Epithelial cell of esophagus (primary cell): Measurements from ENCODE around the gene EXOSC7.

Experiments
- DNase-seq: peaks from one replicate; pipeline ENCODE4 v3.0.0; 2010; ENCODE audit warnings: low read depth
- H3K4me3 ChIP-seq: 2 replicates; pipeline ENCODE4 v1.5.1; 2011; ENCODE audit warnings: mild to moderate bottlenecking, low read length, control low read depth
- CTCF ChIP-seq: IDR thresholded peaks from 2 replicates; pipeline ENCODE4 v1.5.1; 2011; ENCODE audit warnings: low read depth, mild to moderate bottlenecking, low read length, control low read depth, inconsistent platforms; ENCODE audit not compliant: insufficient read depth; ENCODE audit errors: missing control alignments

Gene EXOSC7

GRCh38 chr3:45008117-45008516, 32.1 kb downstream of the EXOSC7 start:
- TF ChIP-seq CTCF = no peak
- DNase-seq = peak; percentile 88
- H3K4me3 ChIP-seq = no peak overlapping the region

GRCh38 chr3:45009868-45010267, 33.8 kb downstream of the EXOSC7 start:
- DNase-seq = no peak
- no peak overlapping the region for H3K4me3 ChIP-seq
- TF ChIP-seq CTCF = no peak

- DNase-seq = peak; percentile 88
- no peak overlapping the region for H3K4me3 ChIP-seq
- peak; percentile 24 for TF ChIP-seq CTCF
Observed at GRCh38 chr3:45010811-45011333, 34.8 kb downstream of the EXOSC7 start.

GRCh38 chr3:45011756-45012508, 35.9 kb downstream of the EXOSC7 start:
- peak; percentile 38 for DNase-seq
- TF ChIP-seq CTCF = no peak
- no peak overlapping the region for H3K4me3 ChIP-seq

GRCh38 chr3:45012577-45012976, 36.5 kb downstream of the EXOSC7 start:
- no peak for TF ChIP-seq CTCF
- no peak for DNase-seq
- no peak overlapping the region for H3K4me3 ChIP-seq

GRCh38 chr3:45016916-45017315, 40.9 kb downstream of the EXOSC7 start:
- no peak for TF ChIP-seq CTCF
- no peak overlapping the region for H3K4me3 ChIP-seq
- DNase-seq = no peak

DNA sequence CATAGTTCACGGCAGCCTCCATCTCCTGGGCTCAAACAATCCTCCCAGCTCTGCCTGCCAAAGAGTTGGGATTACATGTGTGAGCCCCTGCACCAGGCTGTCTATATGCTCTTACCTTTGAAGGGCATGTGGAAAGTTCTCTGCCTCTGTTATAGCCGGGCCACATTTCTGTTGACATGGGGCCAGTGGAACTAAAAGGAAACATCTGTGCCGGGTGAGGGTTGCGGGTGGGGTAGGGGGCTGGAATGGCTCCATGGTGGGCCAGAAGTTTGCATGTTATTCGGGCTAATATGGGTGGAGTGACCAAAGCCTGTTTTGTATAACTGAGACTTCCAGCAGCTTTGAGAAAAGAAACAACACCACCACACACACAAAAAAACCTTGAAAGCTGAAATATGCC, 41.8 kb downstream of the EXOSC7 start:
- no peak for TF ChIP-seq CTCF
- no peak overlapping the region for H3K4me3 ChIP-seq
- DNase-seq = no peak
